ENCODE measurements around the gene HNRNPUL2. TPM values are rescaled to one million over a fixed set of nuclear protein-coding genes. Genes with fewer than 3 reads are reported as not detected.
A peak's percentile ranks its signal among the peaks of the same experiment; 100 is the strongest.

Gene HNRNPUL2
- total and polyA plus RNA-seq, 2 of the 8 experiments (the other 6 are each of a cell fraction or from before 2014, with no cell fraction given) = 14.9 to 46.4 TPM

DNA sequence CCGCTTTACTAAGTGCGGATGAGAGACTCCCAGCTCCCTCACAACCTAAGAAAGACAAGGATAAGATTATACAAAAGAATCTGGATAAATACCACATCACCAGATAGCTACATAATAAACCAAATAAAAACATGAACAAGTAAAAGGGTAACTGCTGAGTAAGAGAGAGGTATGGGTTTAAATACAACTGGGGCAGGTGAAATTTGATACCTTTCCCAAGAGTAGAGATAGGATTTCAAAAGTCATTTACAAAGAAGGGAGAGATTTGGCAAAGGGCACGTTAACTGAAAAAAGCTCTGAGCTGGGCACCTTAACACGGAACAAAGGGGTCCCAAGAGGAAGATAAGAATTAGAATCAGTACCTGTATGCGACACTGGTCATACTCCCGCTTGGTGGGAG is 50.1 kb downstream of the HNRNPUL2 start:
- Histone ChIP-seq H3K18ac (ENCODE audit: extremely low read depth, low read length) (no peak overlapping the region), H3K36me3 (ENCODE audit: control insufficient read depth in 2 of 4, insufficient read depth in 4 of 4, low read length in 3 of 4) (peaks cover 5 to 29% (median 9%) of the 10 kb centered on the region in 4 experiments; a peak in 5 of 8 replicates), H3K27ac (ENCODE audit: low read depth, low read length) (no peak overlapping the region), H3K4me3 (ENCODE audit: extremely low read depth in 1 of 4, insufficient read depth in 2 of 4, low read depth in 3 of 4, low read length in 4 of 4) (peak overlapping the region in 1 of 4 experiments; percentile 98; a peak in 3 of 8 replicates), H2AK5ac (ENCODE audit: low read depth, low read length) (no peak overlapping the region), H3K4me1 (replicated peaks in 1 of 4; ENCODE audit: control insufficient read depth in 3 of 4, insufficient read depth in 4 of 4, low read length in 3 of 4) (peaks cover 3 to 8% (median 6%) of the 10 kb centered on the region in 4 experiments; a peak in 5 of 7 replicates), H3K23me2 (ENCODE audit: low read depth, low read length) (peaks cover 4% of the 10 kb centered on the region; the same call in 1 of the 2 replicates), H3K56ac (replicated peaks; ENCODE audit: insufficient read length, low read depth, low read length) (no peak overlapping the region), H3K79me2 (ENCODE audit: control insufficient read depth in 1 of 2, insufficient read depth in 2 of 2, low read length in 2 of 2) (peaks cover 0 to 23% of the 10 kb centered on the region in 2 experiments; a peak in 2 of 4 replicates), H2AFZ (ENCODE audit: low read length) (no peak overlapping the region), H3K23ac (ENCODE audit: insufficient read length) (no peak overlapping the region), H4K8ac (ENCODE audit: extremely low read depth, insufficient read depth, low read length) (no peak overlapping the region), H2BK20ac (ENCODE audit: low read length) (no peak overlapping the region), H3K79me1 (ENCODE audit: low read depth, low read length) (peaks cover 9% of the 10 kb centered on the region), H3K9ac (replicated peaks in 1 of 4; ENCODE audit: extremely low read depth in 1 of 4, low read depth in 3 of 4, low read length in 3 of 4) (no peak overlapping the region), H2BK120ac (replicated peaks; ENCODE audit: low read depth, low read length) (no peak overlapping the region), H4K91ac (replicated peaks; ENCODE audit: insufficient read length, low read length) (no peak overlapping the region), H3K14ac (ENCODE audit: insufficient read length) (no peak overlapping the region), H4K5ac (ENCODE audit: insufficient read length, low read depth, low read length) (no peak overlapping the region), H3K4ac (replicated peaks; ENCODE audit: insufficient read length, low read depth, low read length) (no peak overlapping the region), H3K4me2 (ENCODE audit: insufficient read depth in 1 of 2, low read depth in 2 of 2, low read length in 2 of 2) (peak overlapping the region; percentile 74 to 86; a peak in 2 of 4 replicates), H3K27me3 (replicated peaks in 1 of 4; ENCODE audit: control insufficient read depth in 3 of 4, extremely low read depth in 1 of 4, insufficient read depth in 3 of 4, low read length in 3 of 4) (no peaks in the 10 kb centered on the region), H4K20me1 (replicated peaks in 1 of 2; ENCODE audit: control insufficient read depth in 1 of 2, insufficient read depth in 2 of 2, low read length in 2 of 2) (peaks cover 0 to 1% of the 10 kb centered on the region in 2 experiments), H2BK5ac (ENCODE audit: low read depth, low read length) (no peak overlapping the region), H3K9me3 (ENCODE audit: insufficient read depth in 2 of 2, low read depth in 1 of 2, low read length in 1 of 2) (no peaks in the 10 kb centered on the region), H2BK15ac (ENCODE audit: low read length) (no peak overlapping the region), H2BK12ac (ENCODE audit: low read depth, low read length) (no peak overlapping the region)
- ChIA-PET CTCF (ENCODE audit: partially characterized antibody) (interaction anchor here (0.5 to 3.2 kb wide), 11 partner anchors 8 to 209 kb away, joined by 3 to 16 read pairs (median 5); partner anchors contain the start of genes CSKMT and EML3), POLR2A (ENCODE audit: partially characterized antibody) (interaction anchor here (0.7 to 61.4 kb wide), 11 partner anchors 14 to 110 kb away, joined by 3 to 2041 read pairs (median 3); partner anchors contain the start of genes BSCL2, C11orf98, CSKMT and GANAB)
- no peak for FAIRE-seq
- 88% methylated on average over 6 of the region's 6 CpGs; no CpG with 5 or more reads in 1 of the 2 experiments for WGBS, 2 experiments (ENCODE audit: extremely low coverage in 1 of 2, insufficient coverage in 1 of 2, insufficient read length in 1 of 2, insufficient replicate concordance in 2 of 2, low coverage in 1 of 2, low lambda C conversion rate in 2 of 2, missing lambda C conversion rate in 1 of 2)
- DNase-seq (ENCODE audit: low read depth in 1 of 2, low spot score in 2 of 2) = no peak
- TF ChIP-seq, protein P1, sequence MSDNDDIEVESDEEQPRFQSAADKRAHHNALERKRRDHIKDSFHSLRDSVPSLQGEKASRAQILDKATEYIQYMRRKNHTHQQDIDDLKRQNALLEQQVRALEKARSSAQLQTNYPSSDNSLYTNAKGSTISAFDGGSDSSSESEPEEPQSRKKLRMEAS (IDR thresholded peaks at IDR 0.05) = no peak
- TF ChIP-seq TEAD4 (IDR thresholded peaks at IDR 0.05; ENCODE audit: low read depth, low read length) = no peak
- no peak for TF ChIP-seq SIN3A (conservative IDR thresholded peaks at IDR 0.05 in 1 of 2, IDR thresholded peaks at IDR 0.05 in 1 of 2; ENCODE audit: low read depth in 1 of 2, low read length in 2 of 2)
- TF ChIP-seq MAFK (IDR thresholded peaks at IDR 0.05; ENCODE audit: low read depth, low read length) = no peak
- TF ChIP-seq SIRT6 (IDR thresholded peaks at IDR 0.05; ENCODE audit: low read length) = no peak
- TF ChIP-seq NANOG (IDR thresholded peaks at IDR 0.05; ENCODE audit: insufficient read depth, low read depth, low read length, poor library complexity, severe bottlenecking) = no peak
- TF ChIP-seq, protein P2, sequence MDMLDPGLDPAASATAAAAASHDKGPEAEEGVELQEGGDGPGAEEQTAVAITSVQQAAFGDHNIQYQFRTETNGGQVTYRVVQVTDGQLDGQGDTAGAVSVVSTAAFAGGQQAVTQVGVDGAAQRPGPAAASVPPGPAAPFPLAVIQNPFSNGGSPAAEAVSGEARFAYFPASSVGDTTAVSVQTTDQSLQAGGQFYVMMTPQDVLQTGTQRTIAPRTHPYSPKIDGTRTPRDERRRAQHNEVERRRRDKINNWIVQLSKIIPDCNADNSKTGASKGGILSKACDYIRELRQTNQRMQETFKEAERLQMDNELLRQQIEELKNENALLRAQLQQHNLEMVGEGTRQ (IDR thresholded peaks at IDR 0.05; ENCODE audit: low read length) = no peak
- TF ChIP-seq CREB1 (IDR thresholded peaks at IDR 0.05) = no peak
- no peak for TF ChIP-seq BACH1 (IDR thresholded peaks at IDR 0.05; ENCODE audit: low read length)
- TF ChIP-seq TBP (IDR thresholded peaks at IDR 0.05; ENCODE audit: low read depth, low read length) = no peak
- no peak for TF ChIP-seq SP1 (IDR thresholded peaks at IDR 0.05; ENCODE audit: low read depth, low read length)
